Omental fat pad (tissue), 4 donors: ENCODE results near the gene TPRG1L. TPM values are rescaled to one million over a fixed set of nuclear protein-coding genes. Genes with fewer than 3 reads are reported as not detected.

Experiments used
- ATAC-seq: fragments of 150-250 bp; one replicate; pipeline ENCODE4 v1.9.1; 2016; ENCODE audit warnings: mild to moderate bottlenecking, moderate library complexity; ENCODE audit not compliant: low FRiP score
- DNase-seq: peaks from one replicate; pipeline ENCODE4 v3.0.0-alpha.2; 2019; ENCODE audit warnings: low spot score
- total RNA-seq, 4 donors: library from RNA; depleted of rRNA; stranded (reverse); fragments of >200 nt; gene quantifications; one replicate each; pipeline ENCODE4 v1.1.0, GENCODE V29; 2016
- TF ChIP-seq, protein P1 (sequence below), 3 donors: fragments of 450-650 bp; IDR thresholded peaks; one replicate each; pipeline ENCODE4 v1.5.1; 2016 to 2017; ENCODE audit warnings: antibody characterized with exemption in 3 of 3, mild to moderate bottlenecking in 3 of 3, moderate library complexity in 2 of 3

The TPRG1L gene
- total RNA-seq, 4 donors from 2014 or later: 24.9 to 53.0 (median 37.4) TPM

DNA sequence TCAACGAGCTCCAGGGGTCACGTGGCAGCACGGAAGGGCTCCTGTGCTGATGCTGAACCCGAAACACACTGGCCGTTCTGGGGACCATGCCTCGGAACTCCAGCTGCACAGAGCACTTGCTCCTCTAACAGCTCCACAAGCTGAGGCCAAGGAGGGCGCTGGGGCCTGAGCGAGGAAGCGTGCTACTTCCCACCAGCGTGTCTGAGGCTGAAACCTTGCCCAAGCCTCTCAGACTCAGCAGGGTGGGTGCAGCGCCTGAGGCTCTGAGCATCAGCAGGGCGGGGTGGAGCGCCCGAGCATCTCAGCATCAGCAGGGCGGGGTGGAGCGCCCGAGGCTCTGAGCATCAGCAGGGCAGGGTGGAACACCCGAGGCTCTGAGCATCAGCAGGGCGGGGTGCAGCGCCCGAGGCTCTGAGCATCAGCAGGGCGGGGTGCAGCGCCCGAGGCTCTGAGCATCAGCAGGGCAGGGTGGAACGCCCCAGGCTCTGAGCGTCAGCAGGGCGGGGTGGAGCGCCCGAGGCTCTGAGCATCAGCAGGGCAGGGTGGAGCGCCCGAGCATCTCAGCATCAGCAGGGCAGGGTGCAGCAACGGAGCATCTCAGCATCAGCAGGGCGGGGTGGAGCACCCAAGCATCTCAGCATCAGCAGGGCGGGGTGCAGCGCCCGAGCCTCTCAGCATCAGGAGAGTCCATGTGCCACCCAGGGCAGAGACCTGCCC, 15.5 kb downstream of the TPRG1L start:
- ATAC-seq (no peak), DNase-seq (no peak)
- TF ChIP-seq, protein P1, sequence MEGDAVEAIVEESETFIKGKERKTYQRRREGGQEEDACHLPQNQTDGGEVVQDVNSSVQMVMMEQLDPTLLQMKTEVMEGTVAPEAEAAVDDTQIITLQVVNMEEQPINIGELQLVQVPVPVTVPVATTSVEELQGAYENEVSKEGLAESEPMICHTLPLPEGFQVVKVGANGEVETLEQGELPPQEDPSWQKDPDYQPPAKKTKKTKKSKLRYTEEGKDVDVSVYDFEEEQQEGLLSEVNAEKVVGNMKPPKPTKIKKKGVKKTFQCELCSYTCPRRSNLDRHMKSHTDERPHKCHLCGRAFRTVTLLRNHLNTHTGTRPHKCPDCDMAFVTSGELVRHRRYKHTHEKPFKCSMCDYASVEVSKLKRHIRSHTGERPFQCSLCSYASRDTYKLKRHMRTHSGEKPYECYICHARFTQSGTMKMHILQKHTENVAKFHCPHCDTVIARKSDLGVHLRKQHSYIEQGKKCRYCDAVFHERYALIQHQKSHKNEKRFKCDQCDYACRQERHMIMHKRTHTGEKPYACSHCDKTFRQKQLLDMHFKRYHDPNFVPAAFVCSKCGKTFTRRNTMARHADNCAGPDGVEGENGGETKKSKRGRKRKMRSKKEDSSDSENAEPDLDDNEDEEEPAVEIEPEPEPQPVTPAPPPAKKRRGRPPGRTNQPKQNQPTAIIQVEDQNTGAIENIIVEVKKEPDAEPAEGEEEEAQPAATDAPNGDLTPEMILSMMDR (IDR thresholded peaks at IDR 0.05): no peak

DNA sequence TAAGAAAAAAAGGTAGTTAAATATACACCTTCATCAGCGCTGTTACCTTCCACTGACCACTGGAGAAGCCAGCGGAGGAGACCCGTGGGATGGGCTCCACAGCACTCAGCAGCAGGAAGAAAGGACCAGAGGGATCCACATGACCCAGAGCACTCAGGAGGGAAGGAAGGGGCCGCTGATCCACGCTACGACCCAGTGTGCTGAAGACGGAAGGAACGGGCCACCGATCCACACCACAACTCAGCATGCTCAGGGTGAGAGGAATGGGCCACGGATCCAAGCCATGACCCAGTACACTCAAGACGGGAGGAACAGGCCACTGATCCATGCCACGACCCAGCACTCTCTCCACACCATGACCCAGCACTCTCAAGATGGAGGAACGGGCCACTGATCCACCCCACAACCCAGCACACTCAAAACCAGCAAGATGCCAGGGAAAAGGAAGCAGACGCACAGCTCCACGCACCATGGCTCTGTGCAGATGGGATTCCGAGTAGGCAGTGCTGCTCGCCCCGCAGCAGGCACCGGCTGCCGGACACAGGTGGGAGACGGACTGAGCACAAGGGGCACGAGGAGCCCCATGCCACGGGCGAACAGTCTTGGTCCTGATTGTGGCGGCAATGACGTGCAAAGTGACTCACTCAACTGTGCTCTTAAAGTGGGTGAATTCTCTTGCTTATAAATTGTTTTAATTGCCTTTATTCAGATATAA, 16.4 kb downstream of the TPRG1L start:
- ATAC-seq (no peak), DNase-seq (no peak)
- TF ChIP-seq, protein P1 (IDR thresholded peaks at IDR 0.05): no peak

DNA sequence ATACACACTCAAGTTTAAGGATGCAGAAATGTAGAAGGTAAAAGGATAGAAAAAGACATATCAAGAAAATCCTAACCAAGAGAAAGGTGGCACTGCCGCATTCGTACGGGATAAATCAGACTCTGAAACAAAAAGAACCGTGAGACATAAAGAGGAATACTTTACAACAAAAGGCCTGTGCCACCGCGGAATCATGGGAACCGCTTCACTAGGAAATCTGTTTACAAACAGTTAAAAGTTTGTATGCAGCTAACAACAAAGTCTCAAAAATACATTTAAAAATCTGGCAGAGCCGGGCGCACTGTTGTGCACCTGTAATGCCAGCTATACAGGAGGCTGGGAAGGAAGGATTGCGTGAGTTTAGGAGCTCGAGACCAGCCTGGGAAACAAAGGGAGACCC, 17.0 kb downstream of the TPRG1L start:
- TF ChIP-seq, protein P1 (IDR thresholded peaks at IDR 0.05): no peak
- ATAC-seq (no peak), DNase-seq (no peak)

DNA sequence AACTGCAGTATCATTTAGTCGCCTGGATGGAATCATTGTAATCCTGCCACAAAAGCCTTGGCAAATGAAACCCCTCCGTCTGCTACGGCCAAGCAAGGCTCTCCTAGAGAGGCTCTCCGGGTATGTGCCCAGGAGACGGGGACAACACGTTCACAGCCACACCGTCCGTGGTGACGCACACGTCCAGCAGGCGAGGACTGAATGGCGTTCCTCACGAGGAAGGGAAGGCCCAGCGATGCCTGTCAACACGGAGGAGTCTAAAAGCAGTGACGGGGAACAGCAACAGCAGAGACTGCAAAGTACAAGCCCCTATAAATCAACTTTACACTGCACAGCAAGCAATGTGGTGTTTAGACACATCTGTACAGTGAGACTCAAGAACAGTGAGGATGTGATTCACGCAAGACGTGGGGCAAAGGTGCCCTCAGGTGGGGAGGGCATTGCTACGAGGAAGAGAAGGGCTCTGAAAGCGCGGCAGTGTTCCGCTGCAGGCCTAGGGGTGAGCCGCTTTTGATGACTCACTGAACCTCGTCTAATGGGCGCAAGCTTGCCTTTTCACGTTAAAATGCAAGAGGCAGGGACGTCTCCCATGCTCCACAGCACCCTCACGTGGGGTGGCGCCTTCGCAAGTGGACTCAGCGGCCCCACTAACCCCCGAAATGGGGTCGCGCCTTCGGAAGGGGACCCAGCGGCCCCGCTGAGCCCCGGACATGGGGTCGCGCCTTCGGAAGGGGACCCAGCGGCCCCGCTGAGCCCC, 18.3 kb downstream of the TPRG1L start:
- ATAC-seq (no peak), DNase-seq (no peak)

DNA sequence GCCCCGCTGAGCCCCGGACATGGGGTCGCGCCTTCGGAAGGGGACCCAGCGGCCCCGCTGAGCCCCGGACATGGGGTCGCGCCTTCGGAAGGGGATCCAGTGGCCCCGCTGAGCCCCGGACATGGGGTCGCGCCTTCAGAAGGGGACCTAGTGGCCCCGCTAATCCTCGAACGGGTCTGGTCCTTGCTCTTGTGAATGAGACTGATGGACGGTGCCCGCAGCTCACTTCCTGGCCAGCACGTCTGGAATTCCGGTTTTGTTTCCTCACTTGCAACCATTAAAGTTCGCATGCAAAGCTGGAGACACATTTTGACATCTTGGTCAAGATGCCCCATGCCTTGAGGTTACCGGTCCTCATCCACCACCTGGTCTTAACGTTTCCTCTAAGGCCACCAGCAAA, 19.5 kb downstream of the TPRG1L start:
- ATAC-seq (no peak), DNase-seq (no peak)
- TF ChIP-seq, protein P1 (IDR thresholded peaks at IDR 0.05): no peak

More for the DNA sequence above, 18.3 kb downstream of the TPRG1L start:
- TF ChIP-seq, protein P1 (IDR thresholded peaks at IDR 0.05): no peak

DNA sequence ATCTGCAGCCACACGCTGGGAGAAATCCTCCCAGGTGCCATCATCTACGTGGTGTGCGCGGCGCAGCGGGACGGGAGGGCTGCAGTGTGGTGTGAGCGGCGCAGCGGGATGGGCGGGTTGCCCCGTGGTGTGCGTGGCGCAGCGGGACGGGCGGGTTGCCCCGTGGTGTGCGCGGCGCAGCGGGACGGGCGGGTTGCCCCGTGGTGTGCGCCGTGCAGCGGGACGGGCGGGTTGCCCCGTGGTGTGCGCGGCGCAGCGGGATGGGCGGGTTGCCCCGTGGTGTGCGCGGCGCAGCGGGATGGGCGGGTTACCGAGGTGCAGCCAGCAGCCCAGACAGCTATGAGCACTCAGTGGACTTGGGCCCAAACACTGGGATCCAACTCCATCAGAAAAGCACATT, 20.4 kb downstream of the TPRG1L start:
- TF ChIP-seq, protein P1 (IDR thresholded peaks at IDR 0.05): no peak
- no peak for ATAC-seq
- no peak for DNase-seq
